Measurements from ENCODE around the gene SLC12A5. TPM values are rescaled to one million over a fixed set of nuclear protein-coding genes. Genes with fewer than 3 reads are reported as not detected.
A peak's percentile ranks its signal among the peaks of the same experiment; 100 is the strongest.
"Not testable (repeated sequence)": the region's sequence is repeated elsewhere in the genome, so short reads cannot be mapped to it uniquely, and the experiment has no call there.

The SLC12A5 gene
- total and polyA plus RNA-seq, 7 donors, result 0.29 TPM; not detected in 6

DNA sequence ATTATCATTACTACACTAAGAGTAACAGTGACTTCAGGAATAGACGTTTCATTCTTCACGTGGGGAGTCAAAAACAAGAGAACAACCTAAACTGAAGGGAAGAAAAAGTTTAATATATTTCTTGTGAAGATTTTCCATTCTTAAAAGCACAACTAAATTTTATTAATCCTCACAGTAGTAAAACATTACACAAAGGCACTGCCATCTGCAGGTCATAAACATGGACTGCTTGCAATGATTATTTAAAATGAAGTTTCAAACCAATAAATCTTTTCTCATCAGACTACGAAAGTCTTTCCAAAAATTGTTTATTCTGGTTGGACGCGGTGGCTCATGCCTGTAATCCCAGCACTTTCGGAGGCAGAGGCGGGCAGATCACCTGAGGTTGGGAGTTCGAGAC is 58.1 kb downstream of the SLC12A5 start:
- ATAC-seq (no peak), DNase-seq (no peak)
- 43 to 62% (median 44%) methylated on average over 8 of the region's 8 CpGs for WGBS, 3 donors
- H3K4me1 ChIP-seq, result peaks cover 77% of the 10 kb centered on the region
- intact Hi-C loops (cut with DNase I), result loop anchor here (2.0 to 10.0 kb wide), 2 partner anchors 64 to 292 kb away; partner anchors contain the start of genes DNTTIP1 (in 1 of the 2) and WFDC3 (in 1 of the 2)
- no peaks in the 10 kb centered on the region for H3K27me3 ChIP-seq (ENCODE audit: insufficient read depth in 3 of 3, low read length in 2 of 3)
- H3K9me3 ChIP-seq, result no peaks in the 10 kb centered on the region
- TF ChIP-seq, protein P1, sequence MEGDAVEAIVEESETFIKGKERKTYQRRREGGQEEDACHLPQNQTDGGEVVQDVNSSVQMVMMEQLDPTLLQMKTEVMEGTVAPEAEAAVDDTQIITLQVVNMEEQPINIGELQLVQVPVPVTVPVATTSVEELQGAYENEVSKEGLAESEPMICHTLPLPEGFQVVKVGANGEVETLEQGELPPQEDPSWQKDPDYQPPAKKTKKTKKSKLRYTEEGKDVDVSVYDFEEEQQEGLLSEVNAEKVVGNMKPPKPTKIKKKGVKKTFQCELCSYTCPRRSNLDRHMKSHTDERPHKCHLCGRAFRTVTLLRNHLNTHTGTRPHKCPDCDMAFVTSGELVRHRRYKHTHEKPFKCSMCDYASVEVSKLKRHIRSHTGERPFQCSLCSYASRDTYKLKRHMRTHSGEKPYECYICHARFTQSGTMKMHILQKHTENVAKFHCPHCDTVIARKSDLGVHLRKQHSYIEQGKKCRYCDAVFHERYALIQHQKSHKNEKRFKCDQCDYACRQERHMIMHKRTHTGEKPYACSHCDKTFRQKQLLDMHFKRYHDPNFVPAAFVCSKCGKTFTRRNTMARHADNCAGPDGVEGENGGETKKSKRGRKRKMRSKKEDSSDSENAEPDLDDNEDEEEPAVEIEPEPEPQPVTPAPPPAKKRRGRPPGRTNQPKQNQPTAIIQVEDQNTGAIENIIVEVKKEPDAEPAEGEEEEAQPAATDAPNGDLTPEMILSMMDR (IDR thresholded peaks at IDR 0.05), result peak; percentile 40
- H3K4me3 ChIP-seq, result peak overlapping the region; percentile 92
- H3K27ac ChIP-seq, result peak overlapping the region; percentile 42
- no peaks in the 10 kb centered on the region for H3K36me3 ChIP-seq (ENCODE audit: insufficient read depth in 1 of 2, low read depth in 1 of 2)

DNA sequence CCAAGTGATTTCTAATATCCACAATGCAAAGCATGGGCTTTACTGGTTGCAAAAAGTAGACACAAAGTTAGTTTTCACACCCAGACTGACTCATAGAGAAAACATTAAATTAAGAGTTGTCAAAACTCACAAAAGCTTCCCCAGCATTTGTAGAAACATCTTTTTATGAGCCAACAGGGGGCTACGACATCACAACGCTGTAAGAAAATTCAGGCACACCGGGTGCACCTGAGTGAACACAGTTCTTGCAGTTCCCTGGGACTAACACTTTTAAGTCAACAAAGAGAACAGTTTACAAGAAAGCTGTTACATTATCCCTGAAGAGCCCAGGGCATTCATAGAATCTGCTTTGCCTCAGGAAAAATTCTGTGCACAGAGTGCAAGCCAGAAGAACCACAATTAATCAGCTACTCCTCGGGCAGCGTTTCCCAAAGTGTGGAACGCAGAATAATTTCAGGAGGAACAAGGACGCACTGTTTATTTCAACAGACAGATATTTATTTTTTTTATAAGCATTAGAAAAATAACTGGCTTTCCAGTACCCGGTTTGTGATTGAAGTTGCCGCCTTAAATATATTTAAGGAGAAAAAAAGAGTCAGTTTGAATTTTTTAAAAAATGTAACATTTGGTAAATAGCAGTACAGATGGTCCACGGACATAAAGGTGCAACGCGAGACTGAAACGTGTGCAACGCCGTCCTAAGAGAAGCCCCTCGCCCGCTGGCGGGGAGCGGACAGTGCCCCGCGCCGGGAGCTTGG is 59.6 kb downstream of the SLC12A5 start:
- peaks cover 62% of the 10 kb centered on the region for H3K4me1 ChIP-seq
- no peaks in the 10 kb centered on the region for H3K27me3 ChIP-seq (ENCODE audit: insufficient read depth in 3 of 3, low read length in 2 of 3)
- no peaks in the 10 kb centered on the region for H3K9me3 ChIP-seq
- no peak for DNase-seq
- H3K4me3 ChIP-seq, result peak overlapping the region; percentile 92
- no peaks in the 10 kb centered on the region for H3K36me3 ChIP-seq (ENCODE audit: insufficient read depth in 1 of 2, low read depth in 1 of 2)
- no peak for ATAC-seq
- TF ChIP-seq, protein P1 (IDR thresholded peaks at IDR 0.05), result no peak
- 2 to 5% (median 3%) methylated on average over 22 of the region's 22 CpGs for WGBS, 3 donors
- intact Hi-C loops (cut with DNase I), result loop anchor here in 1 of 2 donors (2.0 to 10.0 kb wide), 2 partner anchors 66 to 294 kb away; partner anchors contain the start of genes DNTTIP1 and WFDC3
- H3K27ac ChIP-seq, result peak overlapping the region; percentile 100

DNA sequence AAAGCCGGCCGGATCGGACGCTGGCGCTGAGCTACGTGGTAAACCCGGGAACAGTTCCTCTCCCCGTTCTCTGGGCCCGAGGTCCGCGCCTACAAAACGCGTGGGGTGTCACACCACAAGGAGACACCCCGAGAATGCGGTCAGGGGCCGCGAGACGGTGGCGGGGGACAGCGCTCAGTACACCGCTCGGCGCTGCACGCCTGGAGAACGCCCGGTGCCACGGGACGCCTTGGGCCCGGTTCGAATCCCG is 60.1 kb downstream of the SLC12A5 start:
- DNase-seq (no peak), ATAC-seq (peak; percentile 34 to 62 (median 54))
- 0 to 1% (median 1%) methylated on average over 27 to 31 of the region's 31 CpGs for WGBS, 3 donors
- TF ChIP-seq, protein P1 (IDR thresholded peaks at IDR 0.05), result no peak
- Histone ChIP-seq H3K36me3 (ENCODE audit: insufficient read depth in 1 of 2, low read depth in 1 of 2) (no peaks in the 10 kb centered on the region), H3K4me3 (peak overlapping the region; percentile 92), H3K27me3 (ENCODE audit: insufficient read depth in 3 of 3, low read length in 2 of 3) (no peaks in the 10 kb centered on the region), H3K27ac (peak overlapping the region; percentile 100), H3K9me3 (no peaks in the 10 kb centered on the region), H3K4me1 (peaks cover 57% of the 10 kb centered on the region)
- intact Hi-C loops (cut with DNase I), result loop anchor here in 1 of 2 donors (2.0 to 10.0 kb wide), 2 partner anchors 66 to 294 kb away; partner anchors contain the start of genes DNTTIP1 and WFDC3

DNA sequence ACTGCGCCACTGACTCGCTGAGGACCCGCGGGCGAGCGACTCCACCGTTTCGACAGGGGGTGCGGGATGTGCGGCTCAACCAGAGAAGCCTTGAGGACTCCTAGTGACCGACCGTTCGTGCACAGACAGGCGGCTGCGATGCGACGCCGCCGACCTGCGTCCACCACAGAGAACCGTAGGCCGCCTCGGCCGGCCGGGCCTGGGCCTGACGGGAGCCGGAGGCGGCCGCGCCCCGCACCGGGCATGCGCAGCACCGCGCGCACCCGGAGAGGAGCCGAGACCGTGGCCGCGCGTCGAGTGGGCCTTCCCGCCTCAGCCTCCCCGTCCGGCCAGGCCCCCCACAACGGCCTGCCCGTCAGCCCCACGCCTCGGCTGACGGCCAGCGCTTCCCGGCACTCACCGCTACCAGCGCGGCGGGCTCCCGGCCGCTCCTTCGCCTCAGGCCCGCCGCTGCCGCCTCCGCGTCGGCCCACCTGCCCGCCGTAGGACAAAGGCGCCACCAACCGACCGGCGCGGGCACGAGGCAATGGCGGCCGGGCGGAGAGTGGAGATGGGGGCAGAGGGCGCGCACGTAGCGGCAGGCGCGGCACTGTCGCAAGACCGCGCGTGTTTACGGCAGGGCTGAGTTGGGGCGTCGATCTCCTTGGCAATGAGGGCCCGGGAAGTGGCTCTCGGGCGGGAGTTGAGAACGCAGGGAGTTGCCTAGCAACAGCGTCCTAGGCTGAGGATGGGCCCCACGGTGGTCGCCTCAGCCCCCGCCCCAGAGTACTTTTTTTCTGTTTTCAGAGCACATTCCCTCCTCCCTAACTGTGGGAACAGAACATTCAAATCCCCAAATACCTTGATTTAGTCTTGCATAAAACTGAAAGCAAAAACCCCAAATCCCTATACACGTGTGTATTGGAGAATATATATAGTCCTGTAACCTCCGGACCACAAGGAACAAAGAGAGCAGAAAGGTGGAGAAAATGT is 60.7 kb downstream of the SLC12A5 start, which contains the start of gene NCOA5:
TSS of gene NCOA5 (minus strand) at position 546 of the 972 bp plus-strand sequence. CDS start 10,538 bp downstream, outside the sequence.
- TF ChIP-seq, protein P1 (IDR thresholded peaks at IDR 0.05), result peak; percentile 28
- intact Hi-C loops (cut with DNase I), result loop anchor here (2.0 to 10.0 kb wide), 3 partner anchors 67 to 295 kb away; partner anchors contain the start of genes DNTTIP1 (in 1 of the 2), WFDC3 (in 1 of the 2) and ZNF335 (in 1 of the 2)
- WGBS, 3 donors, result 0% methylated on average over 68 to 100 of the region's 100 CpGs
- Histone ChIP-seq H3K4me1 (peaks cover 51% of the 10 kb centered on the region), H3K4me3 (peak within 1 kb of the TSS; percentile 92), H3K9me3 (no peaks in the 10 kb centered on the region), H3K27ac (peak within 1 kb of the TSS; percentile 100), H3K36me3 (ENCODE audit: insufficient read depth in 1 of 2, low read depth in 1 of 2) (no peaks in the 10 kb centered on the region), H3K27me3 (ENCODE audit: insufficient read depth in 3 of 3, low read length in 2 of 3) (no peaks in the 10 kb centered on the region)
- ATAC-seq (peak; percentile 94 to 98 (median 96)), DNase-seq (peak; percentile 97 to 98)

DNA sequence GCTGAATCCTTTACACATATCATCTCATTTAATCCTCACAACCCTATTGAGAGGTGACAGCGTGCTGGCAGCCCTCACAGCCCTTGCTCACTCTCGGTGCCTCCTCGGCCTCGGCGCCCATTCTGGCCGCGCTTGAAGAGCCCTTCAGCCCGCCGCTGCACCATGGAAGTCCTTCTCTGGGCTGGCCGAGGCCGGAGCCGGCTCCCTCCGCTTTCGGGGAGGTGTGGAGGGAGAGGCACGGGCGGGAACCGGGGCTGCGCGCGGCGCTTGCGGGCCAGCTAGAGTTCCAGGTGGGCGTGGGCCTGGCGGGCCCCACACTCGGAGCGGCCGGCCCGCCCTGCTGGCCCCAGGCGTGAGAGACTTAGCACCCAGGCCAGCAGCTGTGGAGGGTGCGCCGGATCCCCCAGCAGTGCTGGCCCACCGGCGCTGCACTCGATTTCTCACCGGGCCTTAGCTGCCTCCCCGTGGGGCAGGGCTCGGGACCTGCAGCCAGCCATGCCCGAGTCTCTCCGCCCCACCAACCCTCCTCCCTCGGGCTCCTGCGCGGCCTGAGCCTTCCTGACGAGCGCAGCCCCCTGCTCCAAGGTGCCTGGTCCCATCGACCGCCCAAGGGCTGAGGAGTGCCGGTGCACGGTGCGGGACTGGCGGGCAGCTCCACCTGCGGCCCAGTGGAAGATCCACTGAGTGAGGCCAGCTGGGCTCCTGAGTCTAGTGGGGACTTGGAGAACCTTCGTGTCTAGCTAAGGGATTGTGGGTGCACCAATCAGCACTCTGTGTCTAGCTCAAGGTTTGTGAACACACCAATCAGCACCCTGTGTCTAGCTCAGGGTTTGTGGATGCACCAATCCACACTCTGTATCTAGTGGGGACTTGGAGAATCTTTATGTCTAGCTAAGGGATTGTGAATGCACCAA is 62.9 kb downstream of the SLC12A5 start:
- WGBS, 3 donors, result 94 to 95% (median 95%) methylated on average over 47 to 52 of the region's 52 CpGs
- H3K27me3 ChIP-seq (ENCODE audit: insufficient read depth in 3 of 3, low read length in 2 of 3); H3K9me3 ChIP-seq; H3K36me3 ChIP-seq (ENCODE audit: insufficient read depth in 1 of 2, low read depth in 1 of 2); ATAC-seq; H3K4me3 ChIP-seq; DNase-seq; H3K27ac ChIP-seq: not testable (repeated sequence)
- intact Hi-C loops (cut with DNase I), result loop anchor here in 1 of 2 donors (5.0 kb wide), 1 partner anchor 120 kb away; the partner anchor contains the start of gene ZNF335
- H3K4me1 ChIP-seq, result peaks cover 29% of the 10 kb centered on the region
